HG03159 (cell line): ENCODE measurements around the gene TMEM43.
"Not testable (repeated sequence)": the region's sequence is repeated elsewhere in the genome, so short reads cannot be mapped to it uniquely, and the experiment has no call there.

Experiments used
- ATAC-seq: cut with Tn5 transposase; IDR thresholded peaks from one replicate; pipeline ENCODE4 v1.9.1; 2021; ENCODE audit warnings: mild to moderate bottlenecking, moderate library complexity; ENCODE audit not compliant: unreplicated experiment

The TMEM43 gene

DNA sequence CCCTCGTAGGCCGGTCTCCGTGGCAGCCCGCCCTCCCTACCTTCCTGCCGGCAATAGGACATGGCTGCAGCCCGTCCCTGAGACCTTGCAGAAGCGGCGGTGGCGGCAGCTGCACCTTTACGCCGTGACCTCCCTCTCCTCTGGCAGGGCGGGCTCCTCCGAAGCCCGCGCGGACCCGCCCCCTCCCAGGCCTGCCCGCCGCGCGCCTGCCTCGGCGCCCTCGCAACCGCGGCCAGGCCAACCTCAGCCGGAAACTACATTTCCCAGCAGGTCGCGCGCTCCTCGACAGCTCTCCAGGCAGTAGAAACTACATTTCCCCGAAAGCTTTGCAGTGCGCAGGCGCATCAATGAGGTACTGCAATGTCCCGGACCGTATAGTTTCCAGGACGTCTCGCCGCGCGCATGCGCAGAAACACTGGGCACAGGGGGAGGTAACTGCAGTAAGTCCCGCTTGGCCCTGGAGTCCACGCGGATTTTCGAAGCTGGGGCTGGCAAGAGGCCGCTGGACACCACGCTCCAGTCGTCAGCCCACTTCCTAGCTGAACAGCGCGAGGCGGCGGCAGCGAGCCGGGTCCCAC lies at the start of gene TMEM43, which contains the start of gene CHCHD4:
Gene TMEM43, plus strand, starts transcription at position 438 of the 578 bp plus-strand sequence. CDS start 142 bp downstream, outside the sequence.
Gene CHCHD4, minus strand, starts transcription at position 256 of the 578 bp plus-strand sequence. Its CDS starts 194 bp downstream, at position 62.
- ATAC-seq: peak; percentile 90

DNA sequence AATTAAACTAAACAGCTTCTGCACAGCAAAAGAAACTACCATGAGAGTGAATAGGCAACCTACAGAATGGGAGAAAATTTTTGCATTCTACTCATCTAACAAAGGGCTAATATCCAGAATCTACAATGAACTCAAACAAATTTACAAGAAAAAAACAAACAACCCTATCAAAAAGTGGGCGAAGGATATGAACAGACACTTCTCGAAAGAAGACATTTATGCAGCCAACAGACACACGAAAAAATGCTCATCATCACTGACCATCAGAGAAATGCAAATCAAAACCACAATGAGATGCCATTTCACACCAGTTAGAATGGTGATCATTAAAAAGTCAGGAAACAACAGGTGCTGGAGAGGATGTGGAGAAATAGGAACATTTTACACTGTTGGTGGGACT lies 49.6 kb upstream of the TMEM43 start:
- not testable (repeated sequence) for ATAC-seq

DNA sequence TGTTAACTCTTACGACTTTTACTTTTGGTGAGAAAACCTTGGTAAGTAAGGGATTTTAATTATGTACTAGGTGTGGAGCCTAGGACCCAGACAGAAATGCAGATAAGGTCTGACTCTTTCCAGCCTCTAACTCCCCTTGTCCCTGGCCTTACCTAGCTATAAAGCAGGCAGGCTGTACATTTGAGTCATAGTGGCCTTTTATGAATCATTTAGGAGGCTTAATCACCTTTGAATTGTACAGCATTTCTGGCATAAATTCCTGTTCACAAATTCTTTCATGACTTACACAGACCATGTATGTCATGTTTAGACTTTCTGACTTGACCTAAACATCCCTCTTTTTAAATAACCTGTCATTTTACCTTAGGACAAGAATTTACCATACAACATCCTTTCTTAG lies 47.5 kb upstream of the TMEM43 start:
- ATAC-seq: no peak

DNA sequence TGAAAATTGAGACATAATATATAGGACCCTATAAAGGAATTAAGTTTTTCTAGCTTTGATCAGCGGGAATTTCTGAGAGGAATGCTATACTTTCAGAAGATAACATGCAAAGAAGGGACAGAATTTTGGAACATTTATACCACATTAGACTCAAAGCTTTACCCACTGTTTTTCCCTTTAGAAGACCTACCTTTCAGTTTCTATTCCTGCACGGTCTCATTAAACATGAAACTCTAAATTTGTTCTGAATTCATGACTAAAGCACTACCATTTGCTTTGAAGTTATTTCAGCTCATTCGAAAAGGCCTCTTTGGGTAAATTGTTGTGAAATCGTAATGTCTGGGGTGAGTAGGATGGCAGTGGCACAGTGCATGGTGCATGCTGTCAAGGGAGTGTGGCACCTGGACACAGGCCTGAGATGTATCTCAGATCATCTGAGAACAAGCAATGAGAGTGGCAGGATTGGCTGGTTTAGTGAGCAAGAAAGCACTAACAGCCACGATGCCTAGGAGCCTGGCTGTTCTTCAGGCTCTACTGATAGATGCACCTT lies 42.7 kb upstream of the TMEM43 start:
- ATAC-seq: no peak

DNA sequence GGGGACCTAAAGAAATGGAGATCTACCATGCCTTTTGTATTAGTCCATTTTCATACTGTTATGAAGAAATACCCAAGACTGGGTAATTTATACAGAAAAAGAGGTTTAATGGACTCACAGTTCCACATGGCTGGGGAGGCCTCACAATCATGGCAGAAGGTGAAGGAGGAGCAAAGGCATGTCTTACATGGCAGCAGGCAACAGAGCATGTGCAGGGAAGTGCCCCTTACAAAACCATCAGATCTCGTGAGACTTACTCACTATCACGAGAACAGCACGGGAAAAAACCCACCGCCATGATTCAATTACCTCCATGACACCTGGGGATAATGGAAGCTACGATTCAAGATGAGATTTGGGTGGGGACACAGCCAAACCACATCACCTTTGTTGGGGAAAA lies 37.4 kb upstream of the TMEM43 start:
- ATAC-seq: not testable (repeated sequence)

GRCh38 chr3:14091959-14092358 lies 32.9 kb upstream of the TMEM43 start:
- ATAC-seq: not testable (repeated sequence)

- no peak for ATAC-seq
Measured at GRCh38 chr3:14092464-14092863, 32.4 kb upstream of the TMEM43 start.

- ATAC-seq: no peak
Measured at GRCh38 chr3:14093831-14094230, 31.0 kb upstream of the TMEM43 start.

DNA sequence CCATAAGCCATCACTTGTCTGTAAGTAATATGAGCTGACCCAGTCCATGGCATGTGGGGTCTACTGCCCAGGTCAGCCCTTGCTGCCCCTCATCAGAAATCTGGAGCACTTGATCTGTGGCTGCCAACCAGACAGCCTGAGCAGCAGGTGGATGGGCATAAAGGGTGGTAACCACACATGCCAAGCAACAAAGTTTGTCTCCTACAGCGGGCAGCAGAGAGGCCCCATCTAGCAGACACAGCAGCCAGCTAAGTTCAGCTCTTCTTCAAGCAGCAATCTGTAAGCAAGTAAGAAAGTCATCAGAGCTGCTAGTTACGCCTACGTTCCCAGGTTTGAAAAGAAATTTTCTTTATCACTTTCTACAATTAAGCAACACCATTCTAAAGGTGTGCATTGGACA lies 28.1 kb upstream of the TMEM43 start:
- no peak for ATAC-seq

GRCh38 chr3:14097616-14098391 lies 27.0 kb upstream of the TMEM43 start:
- ATAC-seq: no peak

- not testable (repeated sequence) for ATAC-seq
Measured at GRCh38 chr3:14109821-14110220, 15.0 kb upstream of the TMEM43 start.

- no peak for ATAC-seq
Measured at GRCh38 chr3:14110699-14111098, 14.2 kb upstream of the TMEM43 start.

DNA sequence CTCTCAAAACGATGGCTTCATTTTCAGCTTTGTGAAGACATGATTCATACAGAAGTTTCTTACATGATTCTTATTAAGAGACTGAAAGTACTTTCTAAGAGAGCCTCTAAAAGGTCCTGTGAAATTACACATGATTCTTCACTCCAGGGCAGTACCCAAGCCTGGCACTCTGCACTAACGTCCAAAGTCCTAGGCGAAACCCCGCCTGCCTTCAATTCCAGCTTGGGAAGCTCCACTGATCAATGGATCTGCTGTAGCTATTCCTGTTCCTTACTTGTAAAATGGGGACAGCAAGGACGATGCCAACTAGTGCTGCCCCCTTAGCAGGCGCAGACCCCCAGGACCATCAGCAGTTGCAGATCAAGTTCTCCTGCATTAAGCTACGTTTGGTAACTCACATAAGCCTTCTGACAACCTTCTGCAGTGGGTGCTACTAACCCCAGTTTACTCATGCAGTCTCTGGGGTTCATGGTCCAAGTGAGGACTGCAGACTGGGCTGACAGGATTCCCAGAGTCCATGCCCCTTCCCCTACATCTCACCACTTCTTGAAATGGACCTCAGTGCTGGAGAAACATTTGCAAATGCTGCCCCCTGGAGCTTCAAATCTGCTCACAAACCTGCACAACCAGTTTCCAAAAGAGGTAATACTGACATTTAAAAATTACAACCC lies 10.8 kb upstream of the TMEM43 start:
- ATAC-seq: no peak

DNA sequence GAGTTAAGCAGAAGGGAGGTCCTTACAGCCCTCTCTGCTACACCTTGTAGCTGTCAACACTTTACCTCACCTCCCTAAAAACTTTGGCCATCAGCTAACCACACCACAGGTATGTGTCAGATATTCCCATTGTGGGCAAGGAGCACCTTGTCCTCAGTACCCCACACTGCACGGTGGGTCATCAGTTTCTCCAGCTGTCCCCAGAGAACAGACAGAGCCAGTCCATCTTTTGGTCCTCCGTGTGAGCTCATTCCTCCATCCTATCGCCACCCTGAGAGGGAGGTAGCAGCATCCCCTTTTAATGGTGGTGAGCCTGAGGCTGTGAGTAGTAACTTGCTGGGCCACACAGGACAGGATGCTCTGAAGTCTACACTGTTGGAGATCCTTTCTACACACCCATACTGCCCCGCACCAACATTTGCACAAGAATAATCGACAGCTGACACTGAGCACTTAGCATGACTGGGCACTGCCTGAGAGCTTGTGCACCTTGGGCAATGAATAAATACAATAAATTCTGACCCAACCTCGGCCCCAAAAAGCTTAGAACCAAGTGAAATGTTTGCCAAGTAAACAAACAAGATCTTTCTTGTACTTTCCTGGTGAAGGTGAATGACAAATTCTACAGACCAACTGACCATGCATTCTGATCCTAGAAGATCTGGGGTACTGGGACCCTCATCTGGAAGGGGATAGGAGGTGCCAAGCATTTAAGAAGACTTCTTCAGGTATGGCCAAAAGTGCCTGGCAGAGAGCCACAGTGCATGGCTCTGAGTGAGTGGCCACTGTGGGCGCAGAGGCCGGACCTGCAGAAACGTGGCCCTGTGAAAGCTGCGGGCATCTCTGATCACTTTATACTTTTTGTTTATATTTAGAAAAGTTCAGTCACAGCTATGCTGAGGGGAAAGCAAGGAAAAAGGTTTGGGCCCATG lies 7.1 kb upstream of the TMEM43 start:
- no peak for ATAC-seq

- ATAC-seq: no peak
Measured at GRCh38 chr3:14118400-14119381, 6.2 kb upstream of the TMEM43 start.

- no peak for ATAC-seq
Measured at GRCh38 chr3:14119651-14120050, 5.2 kb upstream of the TMEM43 start.

GRCh38 chr3:14120111-14120920 lies 4.5 kb upstream of the TMEM43 start:
- no peak for ATAC-seq

DNA sequence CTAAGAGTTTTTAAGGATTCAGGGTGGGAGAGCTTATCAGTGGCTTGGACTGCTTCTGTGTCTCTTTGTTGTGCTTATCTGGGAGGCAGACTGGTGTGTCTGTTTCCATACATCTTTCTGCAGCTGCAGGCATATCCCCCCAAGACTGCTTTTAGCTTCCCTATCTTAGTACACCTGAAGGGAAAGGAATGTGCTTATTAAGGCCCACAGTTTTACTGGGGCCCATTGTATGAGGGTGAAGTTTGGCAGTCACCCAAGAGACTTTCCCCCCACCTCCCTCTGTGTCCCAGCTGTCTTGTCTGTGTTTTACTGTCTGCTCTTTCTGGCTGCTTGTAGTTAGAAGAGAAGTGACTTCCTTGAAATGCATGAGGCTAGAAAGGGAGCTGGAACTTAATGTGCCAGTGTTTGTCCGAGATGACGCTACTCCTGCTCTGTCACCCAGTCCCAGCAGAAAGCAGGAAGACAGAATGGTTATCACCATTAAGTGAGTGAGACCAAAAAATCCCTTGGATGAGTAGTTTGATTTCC lies 3.9 kb upstream of the TMEM43 start:
- ATAC-seq: not testable (repeated sequence)
